Upper lobe of right lung (tissue), 1 donor: ENCODE measurements around the gene LMTK3. TPM values are rescaled to one million over a fixed set of nuclear protein-coding genes. Genes with fewer than 3 reads are reported as not detected.

Experiments
- ATAC-seq: fragments of 200-7000 bp; cut with Tn5 transposase; one replicate; pipeline ENCODE4 v1.9.1; 2020; ENCODE audit warnings: mild to moderate bottlenecking, moderate library complexity
- DNase-seq: peaks from one replicate; pipeline ENCODE4 v3.0.0-alpha.2; 2020
- H3K27ac ChIP-seq: fragments of 200-600 bp; one replicate; pipeline ENCODE4 v1.8.0; 2022
- H3K27me3 ChIP-seq: fragments of 200-600 bp; one replicate; pipeline ENCODE4 v1.8.0; 2022; ENCODE audit warnings: mild to moderate bottlenecking
- H3K36me3 ChIP-seq: fragments of 200-600 bp; one replicate; pipeline ENCODE4 v1.8.0; 2022
- H3K4me1 ChIP-seq: fragments of 200-600 bp; one replicate; pipeline ENCODE4 v1.8.0; 2022
- H3K4me3 ChIP-seq: fragments of 200-600 bp; one replicate; pipeline ENCODE4 v1.8.0; 2022; ENCODE audit warnings: mild to moderate bottlenecking
- H3K9me3 ChIP-seq: fragments of 200-600 bp; one replicate; pipeline ENCODE4 v1.8.0; 2022
- CTCF ChIP-seq: fragments of 200-600 bp; IDR thresholded peaks from one replicate; pipeline ENCODE4 v1.8.0; 2022; ENCODE audit warnings: antibody characterized with exemption
- intact Hi-C: fragments of 100-400 bp; cut with DNase I; formaldehyde crosslinking; loops from one replicate; pipeline ENCODE4 v1.11.0; 2022
- total RNA-seq: library from RNA; stranded (reverse); fragmentation: NEBNext Ultra II Directional; extraction: Animal tissue kit (Norgen Biotek cat#: 25700); gene quantifications from one replicate; pipeline ENCODE4 v1.2.1, GENCODE V29; 2021
- donor health status: DM: no; HTN: yes; CAD: no; lungs with severe emphysema.

Gene LMTK3
- total RNA-seq, 1 donor from 2014 or later: 7.1 TPM

- TF ChIP-seq CTCF: no peak
- Histone ChIP-seq H3K4me1 (peaks cover 10% of the 10 kb centered on the region), H3K27ac (no peak overlapping the region), H3K36me3 (peaks cover 80% of the 10 kb centered on the region), H3K9me3 (no peaks in the 10 kb centered on the region), H3K27me3 (no peaks in the 10 kb centered on the region), H3K4me3 (no peak overlapping the region)
- intact Hi-C loops: no loop called here
- DNase-seq (no peak), ATAC-seq (no peak)
Measured at GRCh38 chr19:48473161-48473966, 38.3 kb downstream of the LMTK3 start.

- no peak overlapping the region for H3K27ac ChIP-seq
- ATAC-seq (no peak), DNase-seq (no peak)
- no peaks in the 10 kb centered on the region for H3K27me3 ChIP-seq
- H3K4me1 ChIP-seq: peaks cover 13% of the 10 kb centered on the region
- intact Hi-C loops: no loop called here
- TF ChIP-seq CTCF: no peak
- H3K9me3 ChIP-seq: no peaks in the 10 kb centered on the region
- H3K4me3 ChIP-seq: no peak overlapping the region
- H3K36me3 ChIP-seq: peaks cover 65% of the 10 kb centered on the region
Measured at GRCh38 chr19:48471836-48472235, 39.8 kb downstream of the LMTK3 start.

- peaks cover 13% of the 10 kb centered on the region for H3K4me1 ChIP-seq
- peak overlapping the region; percentile 95 for H3K4me3 ChIP-seq
- peaks cover 56% of the 10 kb centered on the region for H3K36me3 ChIP-seq
- ATAC-seq (no peak), DNase-seq (no peak)
- no peak for TF ChIP-seq CTCF
- no peaks in the 10 kb centered on the region for H3K9me3 ChIP-seq
- H3K27ac ChIP-seq: no peak overlapping the region
- no peaks in the 10 kb centered on the region for H3K27me3 ChIP-seq
- intact Hi-C loops: no loop called here
Measured at GRCh38 chr19:48470856-48471255, 40.8 kb downstream of the LMTK3 start.

GRCh38 chr19:48469934-48470680, 41.5 kb downstream of the LMTK3 start:
- DNase-seq: no peak
- peaks cover 48% of the 10 kb centered on the region for H3K36me3 ChIP-seq

GRCh38 chr19:48469289-48469881, 42.2 kb downstream of the LMTK3 start, which contains the start of gene CYTH2:
Gene CYTH2 (plus strand): TSS chr19:48469369. CDS start chr19:48469508, 139 bp downstream.
- H3K27ac ChIP-seq: peak within 1 kb of the TSS; percentile 99
- TF ChIP-seq CTCF: no peak
- no peaks in the 10 kb centered on the region for H3K9me3 ChIP-seq
- DNase-seq (peak; percentile 94), ATAC-seq (peak; percentile 75)
- no peaks in the 10 kb centered on the region for H3K27me3 ChIP-seq
- intact Hi-C loops: no loop called here
- H3K4me1 ChIP-seq: peaks cover 13% of the 10 kb centered on the region
- H3K4me3 ChIP-seq: peak within 1 kb of the TSS; percentile 95
- peaks cover 41% of the 10 kb centered on the region for H3K36me3 ChIP-seq

More at GRCh38 chr19:48469934-48470680, 41.5 kb downstream of the LMTK3 start:
- H3K27me3 ChIP-seq: no peaks in the 10 kb centered on the region
- intact Hi-C loops: no loop called here
- no peak for TF ChIP-seq CTCF
- H3K4me1 ChIP-seq: peaks cover 13% of the 10 kb centered on the region
- ATAC-seq: no peak
- peak overlapping the region; percentile 95 for H3K4me3 ChIP-seq
- no peaks in the 10 kb centered on the region for H3K9me3 ChIP-seq
- peak overlapping the region; percentile 99 for H3K27ac ChIP-seq
